Ishikawa (cell line): ENCODE data around the gene SPOCK2.

Experiments
- FOXM1 ChIP-seq: IDR thresholded peaks from 2 replicates; pipeline ENCODE4 v1.6.1; 2012; ENCODE audit warnings: low read depth, borderline replicate concordance
- RAD21 ChIP-seq: IDR thresholded peaks from 2 replicates; pipeline ENCODE4 v1.6.1; 2012; ENCODE audit warnings: low read depth
- TAF1 ChIP-seq: IDR thresholded peaks from 2 replicates; pipeline ENCODE4 v1.6.1; 2012; ENCODE audit warnings: low read depth, mild to moderate bottlenecking
- ZBTB7A ChIP-seq: IDR thresholded peaks from 2 replicates; pipeline ENCODE4 v1.6.1; 2012; ENCODE audit warnings: low read depth

DNA sequence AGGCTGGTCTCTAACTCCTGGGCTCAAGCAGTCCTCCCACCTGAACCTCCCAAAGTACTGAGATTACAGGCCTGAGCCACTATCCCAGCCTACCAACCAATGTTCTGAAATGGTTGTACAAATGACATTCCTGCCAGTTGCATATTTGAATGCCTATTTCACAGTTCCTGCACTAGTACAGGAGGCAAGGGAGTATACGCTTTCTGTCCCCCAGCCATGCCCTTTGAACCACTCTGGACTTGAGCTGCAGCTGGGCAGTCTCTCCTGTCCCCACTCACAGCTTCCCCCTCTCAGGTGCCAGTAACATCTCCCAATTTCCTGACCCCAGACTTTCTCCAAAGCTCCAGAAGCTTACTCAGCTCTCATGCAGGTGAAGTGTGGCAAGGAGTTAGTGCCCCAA lies 58.9 kb downstream of the SPOCK2 start:
- TF ChIP-seq FOXM1: no peak
- no peak for TF ChIP-seq TAF1
- TF ChIP-seq RAD21: no peak
- TF ChIP-seq ZBTB7A: no peak
